ENCODE measurements around the gene ZAP70. TPM values are rescaled to one million over a fixed set of nuclear protein-coding genes. Genes with fewer than 3 reads are reported as not detected.
"Not testable (repeated sequence)": the region's sequence is repeated elsewhere in the genome, so short reads cannot be mapped to it uniquely, and the experiment has no call there.

ZAP70 gene
- total RNA-seq = 137 TPM

- H3K4me3 ChIP-seq (ENCODE audit: low read length) = peak within 1 kb of the TSS; percentile 56
- peaks cover 57% of the 10 kb centered on the region for H3K4me1 ChIP-seq (ENCODE audit: insufficient read depth, low read length)
- no peaks in the 10 kb centered on the region for H3K9me3 ChIP-seq (ENCODE audit: low read depth, low read length)
- H3K27me3 ChIP-seq (ENCODE audit: insufficient read depth, low read length) = no peaks in the 10 kb centered on the region
These were observed at the start of gene ZAP70 for GRCh38 chr2:97713296-97714083. Gene ZAP70 (plus strand): TSS chr2:97713576. CDS start chr2:97724037, 10,461 bp downstream.

GRCh38 chr2:97663626-97663961, 49.8 kb upstream of the ZAP70 start:
- Histone ChIP-seq H3K9me3 (ENCODE audit: low read depth, low read length) (no peaks in the 10 kb centered on the region), H3K27me3 (ENCODE audit: insufficient read depth, low read length) (no peaks in the 10 kb centered on the region), H3K4me3 (ENCODE audit: low read length) (peak overlapping the region; percentile 76), H3K4me1 (ENCODE audit: insufficient read depth, low read length) (peaks cover 34% of the 10 kb centered on the region)

GRCh38 chr2:97663962-97664635, 49.3 kb upstream of the ZAP70 start, which contains the start of gene ACTR1B:
Gene ACTR1B (minus strand): TSS chr2:97664044. CDS start chr2:97663890, 154 bp downstream.
- H3K4me1 ChIP-seq (ENCODE audit: insufficient read depth, low read length) = peaks cover 34% of the 10 kb centered on the region
- H3K27me3 ChIP-seq (ENCODE audit: insufficient read depth, low read length) = no peaks in the 10 kb centered on the region
- H3K9me3 ChIP-seq (ENCODE audit: low read depth, low read length) = no peaks in the 10 kb centered on the region
- peak within 1 kb of the TSS; percentile 76 for H3K4me3 ChIP-seq (ENCODE audit: low read length)

GRCh38 chr2:97664636-97664970, 48.8 kb upstream of the ZAP70 start:
- H3K4me3 ChIP-seq (ENCODE audit: low read length) = peak overlapping the region; percentile 76

GRCh38 chr2:97669448-97669847, 43.9 kb upstream of the ZAP70 start, which contains the start of gene C2orf92:
Gene C2orf92 (plus strand): TSS chr2:97669713. CDS start chr2:97669789, 76 bp downstream.
- Histone ChIP-seq H3K4me3 (ENCODE audit: low read length) (no peak within 1 kb of the TSS), H3K4me1 (ENCODE audit: insufficient read depth, low read length) (peaks cover 6% of the 10 kb centered on the region), H3K27me3 (ENCODE audit: insufficient read depth, low read length) (no peaks in the 10 kb centered on the region), H3K9me3 (ENCODE audit: low read depth, low read length) (no peaks in the 10 kb centered on the region)

More at GRCh38 chr2:97664636-97664970, 48.8 kb upstream of the ZAP70 start:
- Histone ChIP-seq H3K27me3 (ENCODE audit: insufficient read depth, low read length) (no peaks in the 10 kb centered on the region), H3K9me3 (ENCODE audit: low read depth, low read length) (no peaks in the 10 kb centered on the region), H3K4me1 (ENCODE audit: insufficient read depth, low read length) (peaks cover 34% of the 10 kb centered on the region)

- no peak overlapping the region for H3K4me3 ChIP-seq (ENCODE audit: low read length)
- H3K4me1 ChIP-seq (ENCODE audit: insufficient read depth, low read length) = no peaks in the 10 kb centered on the region
- no peaks in the 10 kb centered on the region for H3K27me3 ChIP-seq (ENCODE audit: insufficient read depth, low read length)
- no peaks in the 10 kb centered on the region for H3K9me3 ChIP-seq (ENCODE audit: low read depth, low read length)
These were observed 42.9 kb upstream of the ZAP70 start for GRCh38 chr2:97670471-97670870.

- Histone ChIP-seq H3K4me3 (ENCODE audit: low read length) (no peak overlapping the region), H3K4me1 (ENCODE audit: insufficient read depth, low read length) (no peaks in the 10 kb centered on the region), H3K9me3 (ENCODE audit: low read depth, low read length) (no peaks in the 10 kb centered on the region), H3K27me3 (ENCODE audit: insufficient read depth, low read length) (no peaks in the 10 kb centered on the region)
These were observed 41.9 kb upstream of the ZAP70 start for GRCh38 chr2:97671526-97671925.

GRCh38 chr2:97672606-97673140, 40.7 kb upstream of the ZAP70 start:
- H3K27me3 ChIP-seq (ENCODE audit: insufficient read depth, low read length); H3K4me1 ChIP-seq (ENCODE audit: insufficient read depth, low read length); H3K9me3 ChIP-seq (ENCODE audit: low read depth, low read length); H3K4me3 ChIP-seq (ENCODE audit: low read length): not testable (repeated sequence)

GRCh38 chr2:97673182-97673914, 40.0 kb upstream of the ZAP70 start:
- Histone ChIP-seq H3K27me3 (ENCODE audit: insufficient read depth, low read length) (no peaks in the 10 kb centered on the region), H3K4me1 (ENCODE audit: insufficient read depth, low read length) (no peaks in the 10 kb centered on the region), H3K9me3 (ENCODE audit: low read depth, low read length) (no peaks in the 10 kb centered on the region), H3K4me3 (ENCODE audit: low read length) (no peak overlapping the region)

GRCh38 chr2:97673915-97674283, 39.5 kb upstream of the ZAP70 start:
- H3K4me3 ChIP-seq (ENCODE audit: low read length) = no peak overlapping the region
- no peaks in the 10 kb centered on the region for H3K9me3 ChIP-seq (ENCODE audit: low read depth, low read length)
- no peaks in the 10 kb centered on the region for H3K27me3 ChIP-seq (ENCODE audit: insufficient read depth, low read length)
- H3K4me1 ChIP-seq (ENCODE audit: insufficient read depth, low read length) = no peaks in the 10 kb centered on the region

DNA sequence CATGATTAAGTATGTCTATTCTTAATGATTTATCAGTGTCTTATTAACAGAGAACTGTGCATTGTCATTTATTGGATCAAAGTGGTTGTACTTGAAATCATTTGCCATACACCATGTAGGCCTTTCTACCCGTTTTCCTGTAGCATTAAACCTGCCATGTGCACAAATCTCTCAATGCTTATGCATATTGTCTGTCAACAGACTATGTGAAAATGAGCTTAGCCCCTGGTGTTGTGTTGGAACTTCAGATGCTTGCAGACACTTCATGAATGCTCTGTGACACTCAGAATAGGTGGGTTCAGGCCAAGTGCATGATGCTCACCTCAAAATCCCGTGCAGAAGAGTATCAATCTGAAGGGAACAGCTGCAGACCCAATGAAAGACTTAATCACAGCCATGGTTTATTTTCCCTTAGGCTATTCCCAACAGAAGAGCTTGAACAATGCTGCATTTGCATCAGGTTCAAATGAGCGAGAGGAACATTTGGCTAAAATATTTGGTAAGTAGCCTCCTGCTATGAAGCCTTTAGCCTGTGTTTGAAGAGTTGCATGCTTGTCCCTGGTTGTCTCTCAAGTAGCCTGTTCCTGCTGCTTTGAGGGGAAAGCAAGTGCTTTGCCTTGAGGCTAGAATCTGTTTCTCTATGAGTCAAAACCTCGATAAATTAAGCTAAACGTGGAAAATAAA, 37.8 kb upstream of the ZAP70 start:
- Histone ChIP-seq H3K27me3 (ENCODE audit: insufficient read depth, low read length) (no peaks in the 10 kb centered on the region), H3K9me3 (ENCODE audit: low read depth, low read length) (no peaks in the 10 kb centered on the region), H3K4me3 (ENCODE audit: low read length) (no peak overlapping the region), H3K4me1 (ENCODE audit: insufficient read depth, low read length) (no peaks in the 10 kb centered on the region)

- no peaks in the 10 kb centered on the region for H3K4me1 ChIP-seq (ENCODE audit: insufficient read depth, low read length)
- no peaks in the 10 kb centered on the region for H3K9me3 ChIP-seq (ENCODE audit: low read depth, low read length)
These were observed 36.8 kb upstream of the ZAP70 start for GRCh38 chr2:97676620-97677019.

GRCh38 chr2:97677480-97677879, 35.9 kb upstream of the ZAP70 start:
- no peaks in the 10 kb centered on the region for H3K4me1 ChIP-seq (ENCODE audit: insufficient read depth, low read length)
- no peak overlapping the region for H3K4me3 ChIP-seq (ENCODE audit: low read length)
- no peaks in the 10 kb centered on the region for H3K27me3 ChIP-seq (ENCODE audit: insufficient read depth, low read length)
- H3K9me3 ChIP-seq (ENCODE audit: low read depth, low read length) = no peaks in the 10 kb centered on the region

More at GRCh38 chr2:97676620-97677019, 36.8 kb upstream of the ZAP70 start:
- Histone ChIP-seq H3K27me3 (ENCODE audit: insufficient read depth, low read length) (no peaks in the 10 kb centered on the region), H3K4me3 (ENCODE audit: low read length) (no peak overlapping the region)

DNA sequence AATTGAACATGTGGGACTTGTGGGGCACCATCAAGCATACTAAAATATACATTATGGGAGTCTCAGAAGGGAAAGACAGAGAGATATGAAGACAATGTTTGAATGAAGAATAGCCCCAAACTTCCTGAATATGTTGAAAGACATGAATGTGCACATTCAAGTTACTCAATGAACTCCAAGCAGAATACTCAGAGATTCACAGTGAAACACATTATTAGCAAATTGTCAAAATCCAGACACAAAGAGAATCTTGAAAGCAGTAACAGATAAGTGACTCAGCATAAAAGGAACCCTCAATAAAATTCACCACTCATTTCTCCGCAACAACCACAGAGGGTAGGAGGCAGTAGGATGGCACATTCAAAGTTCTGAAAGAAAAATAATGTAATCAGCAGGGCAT, 35.1 kb upstream of the ZAP70 start:
- Histone ChIP-seq H3K9me3 (ENCODE audit: low read depth, low read length) (no peaks in the 10 kb centered on the region), H3K4me1 (ENCODE audit: insufficient read depth, low read length) (no peaks in the 10 kb centered on the region), H3K27me3 (ENCODE audit: insufficient read depth, low read length) (no peaks in the 10 kb centered on the region), H3K4me3 (ENCODE audit: low read length) (no peak overlapping the region)
